NCI-H748 (cell line): ENCODE results near the gene VLDLR.
A peak's percentile ranks its signal among the peaks of the same experiment; 100 is the strongest.

ENCODE experiments used
- DNase-seq: peaks from one replicate; lab custom pipeline; 2025; ENCODE audit not compliant: unreplicated experiment; lab: John Stamatoyannopoulos, UW

VLDLR gene

GRCh38 chr9:2620919-2621721 lies 467 bp upstream of the VLDLR start:
- DNase-seq = peak; percentile 96

GRCh38 chr9:2622461-2623287 lies 1.1 kb downstream of the VLDLR start:
- DNase-seq = peak; percentile 70

GRCh38 chr9:2623288-2624050 lies 1.9 kb downstream of the VLDLR start:
- DNase-seq = peak; percentile 73

GRCh38 chr9:2624051-2624682 lies 2.6 kb downstream of the VLDLR start:
- DNase-seq = no peak

- no peak for DNase-seq
Measured at GRCh38 chr9:2625427-2625826, 3.8 kb downstream of the VLDLR start.

- DNase-seq = no peak
Measured at GRCh38 chr9:2628919-2629318, 7.3 kb downstream of the VLDLR start.

- no peak for DNase-seq
Measured at GRCh38 chr9:2630158-2630557, 8.6 kb downstream of the VLDLR start.

GRCh38 chr9:2631263-2631662 lies 9.7 kb downstream of the VLDLR start:
- no peak for DNase-seq

- no peak for DNase-seq
Measured at GRCh38 chr9:2634153-2634552, 12.6 kb downstream of the VLDLR start.

- no peak for DNase-seq
Measured at GRCh38 chr9:2634818-2635217, 13.2 kb downstream of the VLDLR start.

GRCh38 chr9:2635922-2636321 lies 14.3 kb downstream of the VLDLR start:
- no peak for DNase-seq

- no peak for DNase-seq
Measured at GRCh38 chr9:2637390-2637789, 15.8 kb downstream of the VLDLR start.

GRCh38 chr9:2638871-2639673 lies 17.5 kb downstream of the VLDLR start:
- no peak for DNase-seq

GRCh38 chr9:2639786-2640185 lies 18.2 kb downstream of the VLDLR start:
- no peak for DNase-seq

GRCh38 chr9:2640570-2640969 lies 19.0 kb downstream of the VLDLR start:
- DNase-seq = no peak

- DNase-seq = no peak
Measured at GRCh38 chr9:2641033-2641432, 19.4 kb downstream of the VLDLR start.

- DNase-seq = no peak
Measured at GRCh38 chr9:2642068-2642467, 20.5 kb downstream of the VLDLR start.

GRCh38 chr9:2645569-2645968 lies 24.0 kb downstream of the VLDLR start:
- no peak for DNase-seq

GRCh38 chr9:2655411-2655901 lies 33.9 kb downstream of the VLDLR start:
- DNase-seq = no peak

- no peak for DNase-seq
Measured at GRCh38 chr9:2657427-2657826, 35.8 kb downstream of the VLDLR start.
